ENCODE measurements around the gene AMH.

- TF ChIP-seq CTCF (IDR thresholded peaks at IDR 0.05), result no peak
- no peak for TF ChIP-seq POLR2A (IDR thresholded peaks at IDR 0.05)
Measured at GRCh38 chr19:2286402-2287140, 37.4 kb downstream of the AMH start.
